ENCODE measurements around the gene DOLPP1.
A peak's percentile ranks its signal among the peaks of the same experiment; 100 is the strongest.
"Not testable (repeated sequence)": the region's sequence is repeated elsewhere in the genome, so short reads cannot be mapped to it uniquely, and the experiment has no call there.

DOLPP1 gene

GRCh38 chr9:129124506-129125069 lies 43.7 kb downstream of the DOLPP1 start:
- peak; percentile 41 to 71 for DNase-seq
- no peak for TF ChIP-seq POLR2A (IDR thresholded peaks at IDR 0.05; ENCODE audit: low read length)

GRCh38 chr9:129125478-129125877 lies 44.6 kb downstream of the DOLPP1 start:
- DNase-seq: no peak
- TF ChIP-seq GATA1 (IDR thresholded peaks at IDR 0.05; ENCODE audit: low read depth, low read length) (no peak), POLR2A (IDR thresholded peaks at IDR 0.05; ENCODE audit: low read length) (no peak)

- TF ChIP-seq GATA1 (IDR thresholded peaks at IDR 0.05; ENCODE audit: low read depth, low read length): no peak
- no peak for TF ChIP-seq POLR2A (IDR thresholded peaks at IDR 0.05; ENCODE audit: low read length)
- DNase-seq: no peak
Observed at GRCh38 chr9:129126749-129127618, 46.1 kb downstream of the DOLPP1 start.

GRCh38 chr9:129128689-129129088 lies 47.8 kb downstream of the DOLPP1 start:
- no peak for TF ChIP-seq GATA1 (IDR thresholded peaks at IDR 0.05; ENCODE audit: low read depth, low read length)
- no peak for TF ChIP-seq POLR2A (IDR thresholded peaks at IDR 0.05; ENCODE audit: low read length)
- no peak for DNase-seq

- not testable (repeated sequence) for DNase-seq
Observed at GRCh38 chr9:129130271-129130670, 49.4 kb downstream of the DOLPP1 start.

GRCh38 chr9:129130791-129131190 lies 49.9 kb downstream of the DOLPP1 start:
- DNase-seq: no peak
- TF ChIP-seq GATA1 (IDR thresholded peaks at IDR 0.05; ENCODE audit: low read depth, low read length) (no peak), POLR2A (IDR thresholded peaks at IDR 0.05; ENCODE audit: low read length) (no peak)

- peak; percentile 77 to 87 for DNase-seq
- TF ChIP-seq GATA1 (IDR thresholded peaks at IDR 0.05; ENCODE audit: low read depth, low read length) (no peak), POLR2A (IDR thresholded peaks at IDR 0.05; ENCODE audit: low read length) (no peak)
Observed at GRCh38 chr9:129131300-129132145, 50.6 kb downstream of the DOLPP1 start.

GRCh38 chr9:129133082-129133481 lies 52.2 kb downstream of the DOLPP1 start:
- no peak for DNase-seq
- TF ChIP-seq POLR2A (IDR thresholded peaks at IDR 0.05; ENCODE audit: low read length) (no peak), GATA1 (IDR thresholded peaks at IDR 0.05; ENCODE audit: low read depth, low read length) (no peak)

GRCh38 chr9:129135476-129135875 lies 54.6 kb downstream of the DOLPP1 start:
- no peak for DNase-seq
- TF ChIP-seq POLR2A (IDR thresholded peaks at IDR 0.05; ENCODE audit: low read length) (no peak), GATA1 (IDR thresholded peaks at IDR 0.05; ENCODE audit: low read depth, low read length) (no peak)

GRCh38 chr9:129136446-129137035 lies 55.6 kb downstream of the DOLPP1 start:
- DNase-seq: no peak
- TF ChIP-seq GATA1 (IDR thresholded peaks at IDR 0.05; ENCODE audit: low read depth, low read length) (no peak), POLR2A (IDR thresholded peaks at IDR 0.05; ENCODE audit: low read length) (no peak)

GRCh38 chr9:129137292-129138143 lies 56.6 kb downstream of the DOLPP1 start:
- TF ChIP-seq POLR2A (IDR thresholded peaks at IDR 0.05; ENCODE audit: low read length) (no peak), GATA1 (IDR thresholded peaks at IDR 0.05; ENCODE audit: low read depth, low read length) (no peak)
- DNase-seq: no peak

GRCh38 chr9:129138144-129138462 lies 57.2 kb downstream of the DOLPP1 start:
- no peak for TF ChIP-seq GATA1 (IDR thresholded peaks at IDR 0.05; ENCODE audit: low read depth, low read length)
- no peak for TF ChIP-seq POLR2A (IDR thresholded peaks at IDR 0.05; ENCODE audit: low read length)
- no peak for DNase-seq

GRCh38 chr9:129138476-129139232 lies 57.7 kb downstream of the DOLPP1 start:
- no peak for DNase-seq
- TF ChIP-seq POLR2A (IDR thresholded peaks at IDR 0.05; ENCODE audit: low read length) (no peak), GATA1 (IDR thresholded peaks at IDR 0.05; ENCODE audit: low read depth, low read length) (no peak)
